Inferior parietal cortex (tissue), 1 donor: ENCODE data around the gene BBOF1.

Source experiments
- DNase-seq: peaks from one replicate; pipeline ENCODE4 v3.0.0-alpha.2; 2016; ENCODE audit errors: extremely low spot score

The BBOF1 gene

GRCh38 chr14:74089251-74090020 is 70.3 kb downstream of the BBOF1 start:
- DNase-seq = no peak

- no peak for DNase-seq
These were observed 86.2 kb downstream of the BBOF1 start for GRCh38 chr14:74105381-74105780.

DNA sequence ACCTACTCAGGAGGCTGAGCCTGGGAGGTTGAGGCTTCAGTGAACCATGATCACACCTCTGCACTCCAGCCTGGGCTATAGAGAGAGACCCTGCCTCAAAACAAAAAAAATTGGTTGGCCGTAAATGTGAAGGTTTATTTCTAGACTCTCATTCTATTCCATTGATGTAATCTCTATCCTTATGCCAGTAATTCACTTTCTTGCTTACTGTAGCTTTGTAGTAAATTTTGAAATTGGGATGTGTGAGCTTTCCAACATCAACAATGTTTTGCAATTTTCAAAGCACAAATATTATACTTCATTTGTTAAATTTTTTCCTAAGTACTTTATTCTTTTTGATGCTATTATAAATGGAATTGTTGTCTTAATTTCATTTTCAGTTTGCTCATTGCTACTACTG is 90.2 kb downstream of the BBOF1 start:
- no peak for DNase-seq

GRCh38 chr14:74111395-74112216 is 92.5 kb downstream of the BBOF1 start:
- DNase-seq = peak; percentile 58
